Measurements from ENCODE around the gene MECR.
A peak's percentile ranks its signal among the peaks of the same experiment; 100 is the strongest.

MECR gene

DNA sequence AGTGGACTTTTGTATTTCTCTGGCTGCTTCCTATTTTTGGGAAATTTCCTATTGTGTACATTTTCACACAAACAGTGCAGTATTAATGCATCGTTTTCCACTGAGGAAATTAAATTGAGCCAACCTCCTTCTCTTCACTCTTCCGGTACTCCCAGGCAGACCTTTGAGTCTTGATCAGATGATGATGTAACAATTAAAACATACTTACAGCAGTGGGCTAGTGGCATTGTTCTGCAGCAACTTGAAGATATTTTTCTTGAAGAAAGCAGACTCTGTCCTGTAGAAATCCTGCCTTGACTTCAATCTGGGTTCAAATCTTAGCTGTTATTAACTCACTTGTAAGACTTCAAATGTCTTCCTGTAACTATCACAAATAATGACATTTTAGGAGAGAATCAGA lies 88.0 kb downstream of the MECR start:
- H3K27me3 ChIP-seq (ENCODE audit: control insufficient read depth, low read length), result no peaks in the 10 kb centered on the region
- H3K9me3 ChIP-seq (ENCODE audit: control insufficient read depth, insufficient read depth, low read length), result no peaks in the 10 kb centered on the region
- H3K36me3 ChIP-seq (ENCODE audit: control insufficient read depth, low read length), result peaks cover 21% of the 10 kb centered on the region
- no peaks in the 10 kb centered on the region for H3K9me2 ChIP-seq (replicated peaks; ENCODE audit: control insufficient read depth, low read length)
- no peak for TF ChIP-seq EZH2phosphoT487 (IDR thresholded peaks at IDR 0.05; ENCODE audit: borderline replicate concordance, low read length)
- no peak for TF ChIP-seq CTCF (IDR thresholded peaks at IDR 0.05; ENCODE audit: low read depth, low read length, poor library complexity, severe bottlenecking)
- H3K27ac ChIP-seq (ENCODE audit: low read depth, low read length), result peak overlapping the region; percentile 10; the same call in 1 of the 2 replicates
- H3K4me3 ChIP-seq (ENCODE audit: low read length), result no peak overlapping the region
- no peaks in the 10 kb centered on the region for H4K20me1 ChIP-seq (ENCODE audit: control insufficient read depth, insufficient read depth, low read depth, low read length)
- H3K4me1 ChIP-seq (ENCODE audit: control insufficient read depth, low read length), result peaks cover 18% of the 10 kb centered on the region
- 0 out of 2 replicates have a peak, but pooled peaks cover 5% of the 10 kb centered on the region for H3F3A ChIP-seq (ENCODE audit: control insufficient read depth, insufficient read depth)
- no peaks in the 10 kb centered on the region for H3K79me2 ChIP-seq (ENCODE audit: control insufficient read depth, low read length)
- 0 out of 2 replicates have a peak overlapping the region, but pooled peaks have one; percentile 0 for H3K4me2 ChIP-seq (ENCODE audit: low read length)
